Ramos (cell line): ENCODE results near the gene MBOAT7.

ENCODE experiments used
- in situ Hi-C: fragments of 300-500 bp; cut with MboI; formaldehyde crosslinking; loops from one replicate; pipeline ENCODE4 v1.14.3; 2022; ENCODE audit warnings: low sequenced_read_pairs; ENCODE audit not compliant: unreplicated experiment

Gene MBOAT7

GRCh38 chr19:54151362-54152035, 37.9 kb downstream of the MBOAT7 start:
- in situ Hi-C loops: no loop called here

GRCh38 chr19:54149021-54149812, 40.2 kb downstream of the MBOAT7 start:
- in situ Hi-C loops: no loop called here

GRCh38 chr19:54148158-54148557, 41.2 kb downstream of the MBOAT7 start:
- in situ Hi-C loops: no loop called here

GRCh38 chr19:54147676-54148075, 41.7 kb downstream of the MBOAT7 start:
- in situ Hi-C loops: no loop called here

GRCh38 chr19:54145541-54146158, 43.7 kb downstream of the MBOAT7 start:
- in situ Hi-C loops: no loop called here

GRCh38 chr19:54142166-54142780, 47.1 kb downstream of the MBOAT7 start:
- in situ Hi-C loops: no loop called here

- in situ Hi-C loops: no loop called here
Measured at GRCh38 chr19:54141356-54141755, 48.0 kb downstream of the MBOAT7 start.

GRCh38 chr19:54138489-54139256, 50.7 kb downstream of the MBOAT7 start:
- in situ Hi-C loops: no loop called here

GRCh38 chr19:54137699-54138488, 51.5 kb downstream of the MBOAT7 start, which contains the start of gene CNOT3:
Gene CNOT3 (plus strand): TSS chr19:54137762. CDS start chr19:54142979, 5,217 bp downstream.
- in situ Hi-C loops: no loop called here

GRCh38 chr19:54136864-54137698, 52.3 kb downstream of the MBOAT7 start:
- in situ Hi-C loops: no loop called here

GRCh38 chr19:54136086-54136863, 53.1 kb downstream of the MBOAT7 start:
- in situ Hi-C loops: no loop called here

GRCh38 chr19:54133957-54134590, 55.3 kb downstream of the MBOAT7 start:
- in situ Hi-C loops: no loop called here

- in situ Hi-C loops: no loop called here
Measured at GRCh38 chr19:54133312-54133956, 55.9 kb downstream of the MBOAT7 start.

- in situ Hi-C loops: no loop called here
Measured at GRCh38 chr19:54129617-54129996, 59.8 kb downstream of the MBOAT7 start.

- in situ Hi-C loops: no loop called here
Measured at GRCh38 chr19:54128796-54129616, 60.4 kb downstream of the MBOAT7 start.

- in situ Hi-C loops: no loop called here
Measured at GRCh38 chr19:54128441-54128725, 61.0 kb downstream of the MBOAT7 start.
